HG02973 (cell line): ENCODE results near the gene PPP1R1B.

ENCODE experiments used
- ATAC-seq: cut with Tn5 transposase; IDR thresholded peaks from one replicate; pipeline ENCODE4 v1.9.1; 2021; ENCODE audit warnings: moderate library complexity; ENCODE audit not compliant: unreplicated experiment

Gene PPP1R1B

GRCh38 chr17:39614545-39615157 lies 12.1 kb upstream of the PPP1R1B start:
- ATAC-seq: no peak

- no peak for ATAC-seq
These were observed 11.3 kb upstream of the PPP1R1B start for GRCh38 chr17:39615434-39615833.

DNA sequence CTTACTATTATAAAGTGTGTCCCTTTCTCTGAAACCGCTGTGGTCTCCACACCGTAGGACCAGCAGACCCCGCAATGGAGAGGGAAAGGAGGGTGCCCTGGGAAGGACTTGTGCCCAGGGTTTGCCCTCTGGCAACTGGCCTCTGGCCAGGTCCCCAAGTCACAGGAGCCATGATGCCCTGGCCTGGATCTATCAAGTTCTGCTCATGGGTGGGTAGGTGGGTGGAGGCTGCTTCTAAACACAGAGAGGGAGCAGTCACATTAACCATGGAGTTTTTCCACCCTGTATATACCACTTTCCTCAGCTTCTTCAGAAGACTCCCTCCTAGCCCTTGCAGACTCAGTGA lies 9.7 kb upstream of the PPP1R1B start:
- no peak for ATAC-seq

DNA sequence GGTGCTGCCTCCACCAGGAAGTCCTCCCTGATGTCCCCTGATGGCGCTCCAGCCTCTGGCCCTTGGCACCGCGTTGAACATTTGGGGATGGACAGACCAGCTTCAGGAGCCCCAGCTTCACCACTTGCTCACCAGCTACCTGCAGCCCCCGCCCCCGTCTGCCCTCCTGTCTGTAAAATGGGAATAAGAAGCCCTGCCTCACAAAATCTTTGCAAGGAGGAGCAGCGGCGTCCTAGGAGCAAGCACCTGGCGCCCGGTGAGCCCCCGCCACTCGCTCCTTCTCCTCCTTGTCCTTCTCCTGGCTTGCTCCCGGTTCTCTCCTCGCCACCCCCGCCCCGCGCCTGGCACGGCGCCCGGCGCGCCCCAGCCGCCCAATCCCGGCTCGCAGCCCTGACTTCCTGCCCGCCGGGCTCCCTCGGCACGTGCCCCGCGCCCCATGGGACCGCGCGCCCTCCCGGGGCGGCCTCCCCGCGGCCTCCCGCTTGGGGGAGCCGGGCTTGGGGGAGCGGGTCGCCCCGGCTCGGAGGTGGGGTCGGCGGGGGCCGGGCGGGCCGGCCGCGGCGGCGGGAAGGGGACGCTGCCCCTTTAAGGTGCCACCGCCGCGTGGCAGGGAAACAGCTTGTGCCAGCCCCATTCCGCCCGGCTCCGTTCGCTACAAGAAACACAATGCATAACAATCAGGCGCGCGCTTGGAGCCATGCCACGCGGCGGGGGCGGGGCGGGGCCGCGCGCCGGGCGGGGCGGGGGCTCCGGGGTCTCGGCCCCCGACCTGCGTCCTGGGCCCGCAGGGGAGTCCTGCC lies 9.1 kb upstream of the PPP1R1B start:
- no peak for ATAC-seq

DNA sequence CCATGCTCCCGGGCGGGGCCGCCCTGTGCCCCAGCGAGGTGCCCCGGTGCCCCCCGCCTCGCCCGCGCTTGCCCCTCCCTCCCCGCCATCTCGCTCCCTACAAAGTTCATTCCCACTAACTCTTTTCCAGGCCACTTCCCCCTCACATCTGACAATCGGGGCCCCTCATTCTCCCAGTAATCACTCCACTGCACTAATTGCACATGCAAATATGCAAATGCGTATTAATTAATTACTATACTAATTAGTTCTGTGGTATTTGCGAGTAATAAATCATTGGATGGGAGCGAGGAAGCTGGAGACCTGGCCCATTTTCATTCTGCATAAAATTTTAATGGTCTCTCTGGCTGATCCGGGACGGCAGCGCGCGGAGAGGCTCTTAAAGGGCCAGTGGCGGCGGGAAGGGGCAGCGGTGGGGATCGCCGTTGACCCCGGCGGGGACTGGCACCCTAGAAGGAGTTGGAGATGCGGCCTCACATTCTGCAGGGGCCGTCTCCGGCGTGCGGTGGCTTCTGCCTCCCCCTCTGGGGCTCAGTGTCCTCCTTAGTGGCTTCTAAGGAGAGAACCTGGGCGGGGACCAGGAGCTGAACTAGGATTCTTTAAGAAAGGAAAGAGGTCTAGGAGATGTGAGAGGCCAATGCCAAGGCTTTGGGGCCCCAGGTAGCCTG lies 8.4 kb upstream of the PPP1R1B start:
- no peak for ATAC-seq

- ATAC-seq: no peak
These were observed 7.6 kb upstream of the PPP1R1B start for GRCh38 chr17:39618956-39619785.

DNA sequence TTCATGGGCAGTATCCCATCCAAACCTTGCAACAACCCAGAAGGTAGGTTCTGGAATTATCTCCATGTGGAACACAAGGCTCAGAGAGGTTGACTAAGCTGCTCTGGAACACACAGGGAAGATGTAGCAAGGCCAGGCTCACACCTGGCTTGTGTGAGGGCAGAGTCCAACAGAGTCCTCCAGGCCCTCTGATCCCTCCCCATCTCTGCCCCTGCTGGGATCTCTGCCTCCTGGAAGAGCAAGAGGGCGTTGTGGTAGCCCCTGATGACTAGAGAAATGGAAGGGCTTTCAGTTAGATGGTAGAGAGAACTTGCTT lies 7.0 kb upstream of the PPP1R1B start:
- no peak for ATAC-seq

GRCh38 chr17:39621523-39622379 lies 5.0 kb upstream of the PPP1R1B start:
- ATAC-seq: no peak

- ATAC-seq: no peak
These were observed 4.3 kb upstream of the PPP1R1B start for GRCh38 chr17:39622380-39623006.

DNA sequence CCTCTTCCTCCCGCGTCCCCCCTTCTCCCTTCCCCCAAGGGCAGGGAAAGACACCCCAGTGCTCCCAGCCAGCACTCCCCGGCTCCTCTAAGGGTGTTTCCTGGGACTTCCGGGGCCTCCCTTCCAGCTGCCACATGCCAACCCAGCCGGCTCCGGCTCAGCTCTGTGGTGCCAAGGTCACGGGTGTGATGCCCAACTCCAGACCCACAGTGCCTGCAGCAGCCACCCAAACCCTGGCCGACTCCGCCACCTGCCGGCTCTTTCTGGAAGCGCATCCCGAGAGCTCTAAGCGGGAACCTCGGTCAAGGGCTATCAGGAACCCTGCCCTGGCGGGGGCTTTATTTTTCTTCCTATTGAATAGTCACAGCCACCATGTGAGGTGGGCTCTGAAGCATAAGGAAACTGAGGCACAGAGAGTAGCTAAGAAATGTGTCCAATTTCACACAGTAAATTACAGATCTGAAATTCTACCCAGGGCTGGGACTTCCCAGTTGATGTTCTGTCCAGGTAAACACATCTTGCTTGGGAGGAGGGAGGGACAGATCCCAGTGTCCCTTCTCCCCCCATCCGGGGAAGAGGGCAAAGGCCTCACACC lies 3.3 kb upstream of the PPP1R1B start:
- ATAC-seq: no peak

- ATAC-seq: no peak
These were observed 2.4 kb upstream of the PPP1R1B start for GRCh38 chr17:39624313-39624712.

DNA sequence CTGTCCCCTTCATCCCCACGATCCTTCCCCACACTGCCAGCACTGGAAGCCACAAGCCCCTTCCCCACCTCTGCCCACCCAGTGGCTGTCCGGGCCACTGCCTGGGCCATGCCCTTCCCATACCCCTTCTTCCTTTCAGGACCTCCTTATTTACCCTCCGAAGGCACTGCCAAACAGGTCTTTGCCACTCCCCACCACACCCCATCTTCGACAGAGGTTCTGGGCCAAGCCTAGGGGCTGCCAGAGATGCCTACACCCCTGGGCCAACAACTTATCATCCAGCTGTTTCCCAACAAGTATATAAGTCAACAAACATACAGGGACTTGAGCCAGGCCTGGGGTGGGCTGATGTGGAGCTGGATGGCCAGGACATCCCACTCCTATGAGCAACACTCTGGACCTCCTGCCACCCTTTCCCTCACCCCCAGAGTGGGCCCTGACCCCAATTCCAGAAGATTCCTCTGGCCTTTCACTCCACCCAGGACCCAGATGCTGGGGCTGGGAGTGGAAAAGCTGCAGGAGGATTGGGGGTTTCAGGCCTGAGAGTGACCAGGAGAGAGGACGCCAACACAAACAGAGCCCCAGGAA lies 1.5 kb upstream of the PPP1R1B start:
- no peak for ATAC-seq

DNA sequence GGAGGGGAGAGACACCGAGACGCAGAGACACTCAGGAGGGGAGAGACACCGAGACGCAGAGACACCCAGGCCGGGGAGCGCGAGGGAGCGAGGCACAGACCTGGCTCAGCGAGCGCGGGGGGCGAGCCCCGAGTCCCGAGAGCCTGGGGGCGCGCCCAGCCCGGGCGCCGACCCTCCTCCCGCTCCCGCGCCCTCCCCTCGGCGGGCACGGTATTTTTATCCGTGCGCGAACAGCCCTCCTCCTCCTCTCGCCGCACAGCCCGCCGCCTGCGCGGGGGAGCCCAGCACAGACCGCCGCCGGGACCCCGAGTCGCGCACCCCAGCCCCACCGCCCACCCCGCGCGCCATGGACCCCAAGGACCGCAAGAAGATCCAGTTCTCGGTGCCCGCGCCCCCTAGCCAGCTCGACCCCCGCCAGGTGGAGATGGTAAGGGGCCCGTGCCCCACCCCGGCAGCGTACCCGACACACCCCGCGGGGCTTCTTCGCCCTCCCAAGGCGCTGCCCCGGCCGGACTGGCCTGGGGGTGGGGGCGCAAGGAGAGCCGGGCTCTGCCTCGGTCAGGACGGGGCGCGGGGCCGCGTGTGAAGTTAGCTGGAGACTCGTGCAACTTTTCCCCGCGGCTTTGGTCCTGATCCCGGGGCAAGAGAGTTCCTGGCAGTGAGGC lies 427 bp downstream of the PPP1R1B start:
- no peak for ATAC-seq

- ATAC-seq: no peak
These were observed 1.2 kb downstream of the PPP1R1B start for GRCh38 chr17:39627712-39628516.

DNA sequence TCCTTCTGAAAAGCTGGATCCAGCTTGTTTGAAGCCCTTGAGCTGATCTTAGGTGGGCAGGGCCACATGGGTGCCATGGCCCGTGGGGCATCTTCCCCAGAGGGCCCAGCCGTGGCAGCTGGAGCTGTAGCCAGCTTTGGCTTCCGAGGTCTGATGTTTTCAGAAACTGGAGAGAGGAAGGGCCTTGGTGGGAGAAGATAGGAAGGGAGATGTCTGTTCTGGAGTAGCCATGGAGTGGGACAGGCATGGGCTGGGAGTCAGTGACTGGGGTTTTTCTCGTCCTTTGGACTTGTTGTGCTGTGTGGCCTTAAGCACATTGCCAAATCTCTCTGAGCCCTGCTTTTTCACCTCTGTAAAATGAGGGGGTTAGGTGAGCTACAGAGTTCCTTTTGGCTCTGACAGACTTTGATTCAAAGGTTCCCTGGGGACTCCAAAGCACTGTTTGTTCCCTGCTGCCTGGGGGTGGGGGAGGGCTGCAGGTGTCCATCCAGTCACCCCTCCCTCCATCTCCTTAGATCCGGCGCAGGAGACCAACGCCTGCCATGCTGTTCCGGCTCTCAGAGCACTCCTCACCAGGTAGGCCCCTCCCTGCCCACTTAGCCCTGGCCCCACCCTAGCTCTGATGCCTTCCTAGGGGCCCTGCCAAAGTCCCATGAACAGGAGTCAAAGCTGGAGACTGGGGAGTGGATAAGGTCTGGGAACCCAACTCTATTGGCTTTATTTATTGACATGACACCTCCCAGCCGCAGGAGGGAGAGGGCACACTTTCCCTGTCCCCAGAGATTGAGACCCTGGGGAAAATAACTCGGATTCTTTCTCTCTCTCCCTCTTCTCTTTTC lies 2.1 kb downstream of the PPP1R1B start:
- ATAC-seq: no peak

DNA sequence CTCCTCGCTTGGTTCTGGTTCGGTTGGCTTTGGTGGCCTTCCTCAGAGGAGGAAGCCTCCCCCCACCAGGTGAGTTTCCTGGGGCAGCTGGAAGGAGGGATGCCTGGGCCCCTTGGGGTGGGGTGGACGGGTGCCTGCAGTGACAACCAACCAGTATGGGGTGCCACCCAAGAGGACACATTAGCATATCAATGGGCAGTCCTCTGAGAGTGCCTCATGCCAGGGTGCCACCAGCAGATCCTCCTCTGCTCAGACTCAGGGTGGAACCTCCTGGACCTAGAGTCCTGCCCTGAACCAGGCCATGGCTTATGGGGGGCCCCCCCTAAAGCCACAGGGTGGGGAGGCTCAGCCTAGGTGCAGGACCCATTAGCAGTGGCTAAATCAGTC lies 2.7 kb downstream of the PPP1R1B start:
- ATAC-seq: no peak

DNA sequence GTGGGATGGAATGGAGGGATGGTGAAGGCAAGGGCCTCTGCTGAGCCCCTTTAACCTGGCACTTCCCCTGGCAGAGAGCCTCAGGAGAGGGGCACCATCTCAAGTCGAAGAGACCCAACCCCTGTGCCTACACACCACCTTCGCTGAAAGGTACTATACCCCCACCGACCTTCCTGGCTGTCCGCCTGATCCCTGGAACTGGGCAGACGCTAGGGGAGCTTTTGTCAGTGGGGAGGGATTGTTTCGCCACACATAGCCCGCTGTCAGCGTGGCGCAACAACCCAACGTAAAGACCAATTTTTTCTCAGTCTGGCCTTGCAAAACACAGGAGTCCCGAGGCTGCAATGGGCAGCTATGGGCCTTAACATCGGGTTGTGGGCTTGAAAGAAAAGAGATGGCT lies 3.1 kb downstream of the PPP1R1B start:
- no peak for ATAC-seq
